Limb (tissue), 2 donors: ENCODE data around the gene INF2.

Source experiments
- DNase-seq, 2 donors: peaks; one replicate each; pipeline ENCODE4 v3.0.0-alpha.2; 2016; ENCODE audit errors: extremely low spot score in 2 of 2

INF2 gene

DNA sequence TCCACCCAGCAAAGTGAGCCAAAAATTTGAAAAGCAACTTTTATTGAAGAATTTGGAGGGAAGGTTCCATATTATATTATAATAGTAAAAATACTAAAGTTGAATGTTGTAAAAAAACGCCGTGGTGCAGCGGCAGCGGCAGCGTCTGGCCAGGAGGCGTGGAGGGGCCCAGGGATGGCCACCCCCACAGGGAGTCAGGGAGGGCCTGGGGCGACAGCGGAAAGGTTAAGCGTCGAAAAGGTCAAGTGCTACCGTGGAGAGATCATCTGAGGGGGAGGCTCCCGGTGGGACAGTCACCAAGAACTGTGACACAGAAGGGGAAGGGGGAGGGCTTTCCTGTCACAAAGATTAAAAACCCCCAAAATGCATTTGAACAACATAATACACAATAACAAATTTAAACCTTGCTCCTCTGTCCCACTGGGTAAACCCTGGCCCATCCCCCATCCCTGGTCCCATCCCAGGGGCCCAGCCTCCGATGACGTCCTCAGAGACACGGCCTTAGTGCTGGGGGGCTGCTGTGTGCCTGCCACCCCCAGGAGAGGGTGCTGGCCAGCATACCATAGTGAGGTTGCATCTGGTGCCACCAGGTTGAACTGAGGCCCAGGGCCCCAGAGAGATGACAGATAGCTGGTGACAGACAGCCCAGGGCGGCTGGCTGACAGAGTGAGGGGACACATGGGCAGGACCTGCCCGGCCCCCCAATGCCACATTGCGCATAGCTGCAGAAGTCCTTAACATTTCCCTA is 80.1 kb downstream of the INF2 start:
- no peak for DNase-seq

DNA sequence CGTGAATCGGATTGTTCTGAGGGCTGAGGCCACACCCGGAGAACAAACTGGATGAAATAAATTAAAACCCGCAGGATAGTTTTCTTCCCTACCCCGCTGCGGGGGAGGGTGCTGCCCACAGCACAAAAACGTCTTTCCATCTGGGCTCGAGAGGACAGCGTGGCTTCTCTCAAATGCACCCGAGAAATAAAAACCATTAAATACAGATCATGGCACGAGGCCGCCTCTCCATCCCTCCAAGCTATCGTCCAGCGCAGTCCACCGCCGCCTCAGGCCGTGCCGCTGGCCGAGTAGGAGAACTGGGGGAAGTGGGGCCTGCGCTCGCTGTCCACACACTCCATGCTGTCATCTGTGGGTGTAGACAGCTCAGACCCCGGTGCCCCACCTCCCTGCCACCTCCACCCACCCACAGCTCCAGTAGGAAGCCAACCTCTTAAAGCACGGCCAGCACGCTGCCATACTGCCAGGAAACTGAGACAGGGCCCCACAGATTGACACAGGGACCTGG is 80.7 kb downstream of the INF2 start:
- DNase-seq = no peak

DNA sequence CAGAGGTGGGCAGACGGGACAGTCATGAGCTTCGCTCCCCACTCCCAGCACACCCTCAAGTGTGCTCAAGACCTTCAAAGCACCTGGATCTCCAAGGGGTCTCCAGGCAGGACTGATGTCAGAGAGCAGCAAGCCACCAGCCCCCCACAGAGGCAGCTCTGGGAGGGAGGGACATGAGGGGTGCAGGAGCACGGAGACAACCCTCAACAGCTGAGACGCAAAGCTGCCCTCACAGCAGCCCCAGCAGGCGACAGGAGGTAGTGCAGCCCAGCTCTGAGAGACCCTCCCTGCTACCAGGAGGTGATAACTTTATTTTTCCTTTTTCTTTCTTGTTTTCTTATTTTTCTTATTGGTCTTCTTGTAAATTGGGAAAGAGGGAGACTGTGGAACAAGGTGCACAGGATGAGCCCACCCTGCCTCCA is 81.4 kb downstream of the INF2 start:
- no peak for DNase-seq

DNA sequence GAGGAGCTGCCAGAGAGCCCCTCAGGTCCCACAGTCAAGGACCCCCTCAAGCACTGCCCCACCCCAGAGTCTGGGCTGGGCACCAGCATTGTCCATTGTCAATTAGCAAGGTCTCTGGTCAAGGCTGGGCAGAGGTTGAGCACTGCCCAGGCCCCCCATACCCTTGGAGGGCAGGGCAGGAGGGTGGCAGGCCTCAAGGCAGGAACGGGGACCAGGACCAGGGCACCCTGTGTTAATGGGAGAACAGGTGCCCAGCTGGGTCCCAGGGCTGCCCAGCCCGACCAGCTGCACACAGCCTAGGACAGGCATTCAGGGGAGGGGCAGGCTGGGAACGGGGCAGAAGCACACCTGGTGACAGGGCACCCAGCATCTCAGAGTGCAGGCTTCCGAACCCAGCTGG is 82.0 kb downstream of the INF2 start:
- no peak for DNase-seq
